ENCODE measurements around the gene HYPK.

Gene HYPK

DNA sequence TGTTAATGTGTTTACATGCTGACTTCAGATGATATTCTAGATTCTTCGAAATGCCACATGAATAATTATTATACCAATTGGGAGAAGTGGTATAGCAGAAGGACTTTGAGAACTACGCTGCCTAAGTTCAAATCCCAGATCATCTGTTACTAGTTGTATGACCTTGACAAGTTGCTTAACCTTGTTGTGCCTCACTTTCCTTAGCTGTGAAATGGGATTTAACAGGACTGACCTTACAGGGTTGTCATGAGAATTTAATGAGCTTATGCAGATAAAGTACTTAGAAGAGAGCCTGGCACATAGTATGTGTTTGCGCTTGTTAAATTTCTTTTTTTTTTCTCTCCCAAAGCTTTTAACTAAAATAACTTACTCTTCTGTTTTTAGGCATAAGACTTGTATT is 50.9 kb downstream of the HYPK start:
- DNase-seq (ENCODE audit: low read depth) = no peak

GRCh38 chr15:43852607-43853006 is 52.2 kb downstream of the HYPK start:
- no peak for DNase-seq (ENCODE audit: low read depth)

All from activated T-cell treated with anti-CD3 and anti-CD28 coated beads for 24 hours (primary cell).